GM21367 (cell line): ENCODE measurements around the gene KCNAB2.

Experiments
- ATAC-seq: cut with Tn5 transposase; IDR thresholded peaks from one replicate; pipeline ENCODE4 v1.9.1; 2021; ENCODE audit not compliant: unreplicated experiment

KCNAB2 gene

GRCh38 chr1:6106321-6106731 is 60.6 kb downstream of the KCNAB2 start:
- no peak for ATAC-seq

- no peak for ATAC-seq
Observed at GRCh38 chr1:6106977-6107376, 61.3 kb downstream of the KCNAB2 start.

GRCh38 chr1:6107409-6108356 is 62.0 kb downstream of the KCNAB2 start:
- ATAC-seq, result no peak

GRCh38 chr1:6108476-6108875 is 62.8 kb downstream of the KCNAB2 start:
- no peak for ATAC-seq

- ATAC-seq, result no peak
Observed at GRCh38 chr1:6108937-6109614, 63.4 kb downstream of the KCNAB2 start.

- no peak for ATAC-seq
Observed at GRCh38 chr1:6109688-6110087, 64.0 kb downstream of the KCNAB2 start.

DNA sequence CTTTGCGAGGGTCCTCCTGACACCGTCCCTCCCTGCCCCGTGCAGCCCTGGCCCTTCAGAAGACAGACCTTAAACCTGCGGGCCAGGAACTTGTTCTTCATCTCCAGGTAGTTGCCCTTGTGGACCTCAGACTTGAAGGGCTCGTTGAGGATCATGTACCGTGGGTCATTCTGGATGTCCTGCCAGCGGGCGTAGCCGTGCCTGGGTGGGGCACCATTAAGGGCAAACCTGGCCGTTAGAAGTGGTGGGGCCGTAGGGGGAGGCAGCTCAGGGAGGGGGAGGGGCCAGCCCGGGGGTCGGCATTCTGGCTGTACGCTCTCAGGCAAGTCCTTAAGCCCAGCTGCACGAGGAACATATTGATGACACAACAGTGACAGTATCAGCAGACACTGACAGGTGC is 64.6 kb downstream of the KCNAB2 start:
- no peak for ATAC-seq

GRCh38 chr1:6111571-6111970 is 65.9 kb downstream of the KCNAB2 start:
- no peak for ATAC-seq

DNA sequence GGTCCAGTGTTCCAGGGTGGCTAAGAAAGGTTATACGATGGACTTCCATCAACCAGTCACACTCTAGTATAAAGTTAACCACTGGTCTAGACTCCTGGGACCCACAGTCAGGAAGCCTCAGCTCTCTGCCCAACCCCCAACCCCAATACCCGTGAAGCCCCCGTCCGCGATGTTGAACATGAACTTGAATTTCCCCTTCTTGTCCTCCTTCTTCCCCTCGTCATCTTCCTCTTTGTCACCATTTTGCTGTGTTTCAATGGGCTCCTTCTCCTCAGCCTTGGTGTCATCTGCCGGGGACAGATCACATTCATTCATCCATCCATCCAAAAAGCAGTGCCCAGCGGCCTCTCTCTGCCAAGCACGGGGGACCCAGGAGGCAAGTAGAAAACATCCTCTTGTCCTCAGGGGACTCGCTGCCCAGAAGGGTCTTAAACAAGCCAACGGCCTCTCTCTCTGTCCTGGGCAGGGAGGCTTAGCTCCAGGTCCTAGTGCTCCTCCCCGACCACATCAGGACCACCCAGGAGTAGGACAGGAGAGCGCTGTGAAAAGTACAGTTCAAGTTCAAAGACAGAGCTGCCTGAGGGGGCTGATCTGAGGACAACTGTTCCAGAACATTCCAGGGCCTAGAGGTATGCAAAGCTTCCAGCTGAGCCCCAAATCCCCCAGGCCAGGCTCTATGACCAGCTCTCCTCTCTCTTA is 66.5 kb downstream of the KCNAB2 start:
- no peak for ATAC-seq

DNA sequence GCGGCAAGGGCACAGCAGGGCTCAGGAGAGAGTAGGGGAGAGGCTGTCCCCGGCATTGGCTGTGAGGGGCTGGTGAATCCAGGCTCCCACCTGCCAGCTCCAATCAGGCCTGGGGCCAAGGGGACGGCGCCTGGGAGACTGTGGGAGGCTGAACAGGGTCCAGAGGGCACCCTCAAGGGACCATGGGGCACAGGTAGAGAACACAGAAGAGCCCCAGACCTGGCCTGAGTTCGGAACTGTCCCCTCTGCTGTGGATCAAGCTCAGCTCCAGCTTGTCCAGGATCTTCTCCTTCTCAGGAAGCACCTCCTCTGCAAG is 67.0 kb downstream of the KCNAB2 start:
- ATAC-seq, result no peak

- no peak for ATAC-seq
Observed at GRCh38 chr1:6113116-6113515, 67.4 kb downstream of the KCNAB2 start.

DNA sequence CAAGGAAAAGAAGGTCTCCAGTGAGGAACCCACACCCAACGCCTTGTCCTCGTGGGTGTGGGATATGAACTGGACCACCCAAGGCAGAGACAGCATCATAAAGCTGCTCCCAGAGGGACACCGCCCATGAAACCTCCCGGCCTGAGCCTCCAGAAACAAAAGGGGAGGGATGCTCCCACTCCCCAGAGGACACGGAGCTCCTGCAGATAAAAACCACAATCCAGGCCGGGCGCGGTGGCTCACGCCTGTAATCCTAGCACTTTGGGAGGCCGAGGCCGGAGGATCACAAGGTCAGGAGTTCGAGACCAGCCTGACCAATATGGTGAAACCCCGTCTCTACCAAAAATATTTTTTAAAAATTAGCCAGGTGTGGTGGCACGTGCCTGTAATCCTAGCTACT is 68.1 kb downstream of the KCNAB2 start:
- no peak for ATAC-seq

DNA sequence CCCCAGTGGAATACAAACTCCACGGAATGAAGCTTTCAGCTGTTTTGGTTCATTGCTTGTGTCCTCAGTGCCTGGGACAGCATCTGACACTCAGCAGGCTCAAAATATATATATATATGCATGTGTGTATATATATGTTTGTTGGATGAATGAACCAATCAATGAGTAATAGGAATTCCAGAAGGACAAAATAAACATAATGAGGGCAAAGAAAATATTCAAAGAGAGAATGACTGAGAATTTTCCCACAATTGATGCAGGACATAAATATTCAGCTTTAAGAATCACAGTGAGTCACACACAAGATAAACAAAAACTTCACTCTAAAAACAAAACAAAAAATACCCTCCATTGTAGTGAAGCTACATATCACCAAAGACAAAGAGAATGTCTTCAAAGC is 70.4 kb downstream of the KCNAB2 start:
- ATAC-seq, result no peak

DNA sequence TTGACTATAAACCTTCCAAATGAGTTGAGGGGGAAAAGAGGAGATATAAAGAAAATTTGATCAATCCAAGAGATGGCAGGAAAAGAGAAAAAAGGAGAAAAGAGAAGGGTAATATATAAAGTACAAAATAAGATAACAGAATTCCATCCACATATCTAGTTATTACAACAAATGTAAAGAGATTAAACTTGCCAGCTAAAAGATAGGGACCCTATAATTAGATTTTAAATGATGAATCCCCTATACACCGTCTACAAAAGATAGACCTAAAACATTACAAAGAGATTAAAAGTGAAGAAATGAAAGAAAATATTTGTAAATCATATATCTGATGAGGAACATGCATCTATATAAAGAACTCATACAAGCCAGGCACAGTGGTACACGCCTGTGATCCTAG is 71.4 kb downstream of the KCNAB2 start:
- no peak for ATAC-seq

GRCh38 chr1:6117624-6118023 is 71.9 kb downstream of the KCNAB2 start:
- ATAC-seq, result no peak

DNA sequence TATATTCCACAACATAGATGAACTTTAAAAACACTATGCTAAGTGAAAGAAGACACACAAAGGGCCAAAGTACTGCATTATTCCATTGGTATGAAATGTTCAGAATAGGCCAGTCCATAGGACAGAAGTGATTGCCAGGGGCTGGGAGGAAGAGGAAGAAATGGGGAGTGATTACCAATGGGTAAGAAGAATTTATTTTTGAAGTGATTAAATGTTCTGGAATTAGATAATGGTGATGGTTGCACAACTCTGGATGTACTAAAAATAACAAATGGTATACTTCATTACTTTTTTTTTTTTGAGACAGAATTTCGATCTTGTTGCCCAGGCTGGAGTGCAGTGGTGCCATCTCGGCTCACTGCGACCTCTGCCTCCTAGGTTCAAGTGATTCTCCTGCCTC is 72.7 kb downstream of the KCNAB2 start:
- ATAC-seq, result no peak

GRCh38 chr1:6121021-6121421 is 75.3 kb downstream of the KCNAB2 start:
- no peak for ATAC-seq

GRCh38 chr1:6121651-6122370 is 76.1 kb downstream of the KCNAB2 start:
- ATAC-seq, result no peak

DNA sequence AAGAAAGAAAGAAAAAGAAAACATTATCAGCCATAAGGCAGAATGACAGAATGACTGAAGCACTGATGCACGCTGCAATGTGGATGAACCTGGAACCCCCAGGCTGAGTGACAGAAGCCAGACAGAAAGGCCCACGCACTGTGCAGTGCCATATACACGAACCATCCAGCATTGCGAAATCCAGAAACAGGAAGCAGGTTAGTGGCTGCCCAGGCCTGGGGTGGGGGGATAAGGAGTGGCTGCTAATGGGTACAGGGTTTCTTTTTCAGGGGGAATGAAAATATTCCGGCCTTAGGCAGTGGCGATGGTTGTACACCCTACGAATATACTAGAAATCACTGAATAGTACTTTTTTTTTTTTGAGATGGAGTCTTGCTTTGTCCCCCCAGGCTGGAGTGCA is 77.4 kb downstream of the KCNAB2 start:
- ATAC-seq, result no peak

- no peak for ATAC-seq
Observed at GRCh38 chr1:6123816-6124215, 78.1 kb downstream of the KCNAB2 start.

- no peak for ATAC-seq
Observed at GRCh38 chr1:6124341-6124740, 78.7 kb downstream of the KCNAB2 start.
